SU-DHL-6 (cell line): ENCODE results near the gene BCL2L13.

Experiments
- H2AFZ ChIP-seq: fragments of 200-600 bp; sonication (generic); 2 replicates; pipeline ENCODE4 v1.6.1; 2014; ENCODE audit warnings: low read depth, mild to moderate bottlenecking, moderate library complexity, mixed read lengths, antibody characterized with exemption, low read length; ENCODE audit not compliant: severe bottlenecking
- H3F3A ChIP-seq: fragments of 200-600 bp; shearing (Covaris generic); 2 replicates; pipeline ENCODE4 v1.6.0; 2016; ENCODE audit warnings: antibody characterized with exemption, mild to moderate bottlenecking; ENCODE audit not compliant: insufficient read depth
- H3K27ac ChIP-seq: fragments of 200-600 bp; sonication (generic); 2 replicates; pipeline ENCODE4 v1.5.1; 2016; ENCODE audit warnings: low read depth, mild to moderate bottlenecking, low read length, moderate library complexity, mixed read lengths
- H3K27me3 ChIP-seq: fragments of 200-600 bp; sonication (generic), shearing (Covaris generic); 2 replicates; pipeline ENCODE4 v1.6.0; 2014; ENCODE audit warnings: mild to moderate bottlenecking, low read length
- H3K36me3 ChIP-seq: fragments of 200-600 bp; sonication (generic); 2 replicates; pipeline ENCODE4 v1.6.1; 2014; ENCODE audit warnings: mild to moderate bottlenecking, low read length, mixed read lengths
- H3K4me2 ChIP-seq: fragments of 300-600, 200-600 bp; shearing (Covaris generic), sonication (generic); 2 replicates; pipeline ENCODE4 v1.6.0; 2014; ENCODE audit warnings: low read length, low read depth, mild to moderate bottlenecking; ENCODE audit not compliant: poor library complexity, severe bottlenecking
- H3K4me3 ChIP-seq: fragments of 200-600 bp; sonication (generic); 2 replicates; pipeline ENCODE4 v1.5.1; 2014; ENCODE audit warnings: antibody characterized with exemption, low read length, mild to moderate bottlenecking, mixed read lengths; ENCODE audit not compliant: insufficient read depth, poor library complexity, severe bottlenecking
- H3K79me2 ChIP-seq: fragments of 200-600 bp; sonication (generic); 2 replicates; pipeline ENCODE4 v1.6.1; 2014; ENCODE audit warnings: mild to moderate bottlenecking, low read length, moderate library complexity; ENCODE audit not compliant: insufficient read depth
- H3K9ac ChIP-seq: fragments of 200-600 bp; sonication (generic); 2 replicates; pipeline ENCODE4 v1.7.0; 2014; ENCODE audit warnings: mild to moderate bottlenecking, low read length
- H3K9me2 ChIP-seq: fragments of 200-600 bp; sonication (generic); replicated peaks from 2 replicates; pipeline ENCODE4 v1.6.1; 2014; ENCODE audit warnings: low read length; ENCODE audit not compliant: insufficient read depth
- H3K9me3 ChIP-seq: fragments of 200-600 bp; sonication (generic); 2 replicates; pipeline ENCODE4 v1.6.1; 2014; ENCODE audit warnings: low read length, mixed read lengths; ENCODE audit not compliant: insufficient read depth
- H4K20me1 ChIP-seq: fragments of 200-600 bp; sonication (generic); 2 replicates; pipeline ENCODE4 v1.6.1; 2014; ENCODE audit warnings: low read depth, mild to moderate bottlenecking, antibody characterized with exemption, low read length, moderate library complexity, mixed read lengths
- CTCF ChIP-seq: fragments of 200-600 bp; sonication (generic); IDR thresholded peaks from one replicate; pipeline ENCODE4 v1.5.1; 2017; ENCODE audit warnings: antibody characterized with exemption, mild to moderate bottlenecking, low read length, moderate library complexity; ENCODE audit not compliant: insufficient read depth, poor library complexity, severe bottlenecking
- EZH2phosphoT487 ChIP-seq: fragments of 200-600 bp; sonication (generic), shearing (Covaris generic); conservative IDR thresholded peaks from 2 replicates; pipeline ENCODE4 v1.6.1; 2018; ENCODE audit warnings: mild to moderate bottlenecking, antibody characterized with exemption, low read length, moderate library complexity, mixed read lengths

The BCL2L13 gene

GRCh38 chr22:17775781-17776465 is 137.4 kb downstream of the BCL2L13 start:
- no peaks in the 10 kb centered on the region for H3K9me2 ChIP-seq
- no peaks in the 10 kb centered on the region for H3K27me3 ChIP-seq
- H3K36me3 ChIP-seq = no peaks in the 10 kb centered on the region
- no peaks in the 10 kb centered on the region for H4K20me1 ChIP-seq
- H3F3A ChIP-seq = peaks cover 5% of the 10 kb centered on the region; the same call in 1 of the 2 replicates
- no peak overlapping the region for H2AFZ ChIP-seq
- H3K27ac ChIP-seq = no peak overlapping the region
- H3K79me2 ChIP-seq = peaks cover 6% of the 10 kb centered on the region; the same call in 1 of the 2 replicates
- H3K4me3 ChIP-seq = no peak overlapping the region
- no peak overlapping the region for H3K9ac ChIP-seq
- no peak for TF ChIP-seq EZH2phosphoT487
- no peak for TF ChIP-seq CTCF
- no peaks in the 10 kb centered on the region for H3K9me3 ChIP-seq
- no peak overlapping the region for H3K4me2 ChIP-seq

GRCh38 chr22:17777005-17777716 is 138.6 kb downstream of the BCL2L13 start:
- no peaks in the 10 kb centered on the region for H3K36me3 ChIP-seq
- H2AFZ ChIP-seq = no peak overlapping the region
- peaks cover 5% of the 10 kb centered on the region; the same call in 1 of the 2 replicates for H3F3A ChIP-seq
- no peaks in the 10 kb centered on the region for H3K9me2 ChIP-seq
- peaks cover 2% of the 10 kb centered on the region; the same call in 1 of the 2 replicates for H3K79me2 ChIP-seq
- H4K20me1 ChIP-seq = no peaks in the 10 kb centered on the region
- H3K27ac ChIP-seq = peak overlapping the region; percentile 40
- H3K4me3 ChIP-seq = peak overlapping the region; percentile 40
- no peaks in the 10 kb centered on the region for H3K9me3 ChIP-seq
- H3K27me3 ChIP-seq = no peaks in the 10 kb centered on the region
- H3K4me2 ChIP-seq = peak overlapping the region; percentile 53
- H3K9ac ChIP-seq = peak overlapping the region; percentile 58
- TF ChIP-seq EZH2phosphoT487 (no peak), CTCF (no peak)

GRCh38 chr22:17777717-17778044 is 139.1 kb downstream of the BCL2L13 start:
- Histone ChIP-seq H3K9ac (peak overlapping the region; percentile 58), H3K79me2 (no peaks in the 10 kb centered on the region; the same call in 1 of the 2 replicates), H3K27ac (no peak overlapping the region), H2AFZ (no peak overlapping the region), H3K4me2 (peak overlapping the region; percentile 53), H3K9me2 (no peaks in the 10 kb centered on the region), H3K4me3 (peak overlapping the region; percentile 40), H3F3A (peaks cover 5% of the 10 kb centered on the region; the same call in 1 of the 2 replicates), H3K9me3 (no peaks in the 10 kb centered on the region), H3K36me3 (no peaks in the 10 kb centered on the region), H4K20me1 (no peaks in the 10 kb centered on the region), H3K27me3 (no peaks in the 10 kb centered on the region)
- TF ChIP-seq EZH2phosphoT487 = no peak
